Fibroblast of skin of left biceps (primary cell): Measurements from ENCODE around the gene HSPG2.
A peak's percentile ranks its signal among the peaks of the same experiment; 100 is the strongest.
"Not testable (repeated sequence)": the region's sequence is repeated elsewhere in the genome, so short reads cannot be mapped to it uniquely, and the experiment has no call there.

Source experiments
- DNase-seq, 2 experiments: peaks; one replicate each; pipeline ENCODE4 v3.0.0-alpha.2; 2013; ENCODE audit warnings: low read depth in 2 of 2

The HSPG2 gene

GRCh38 chr1:21937034-21937371, at the start of gene HSPG2:
HSPG2 (minus strand) TSS chr1:21937310; CDS start chr1:21937217, 93 bp downstream.
- DNase-seq = no peak

DNA sequence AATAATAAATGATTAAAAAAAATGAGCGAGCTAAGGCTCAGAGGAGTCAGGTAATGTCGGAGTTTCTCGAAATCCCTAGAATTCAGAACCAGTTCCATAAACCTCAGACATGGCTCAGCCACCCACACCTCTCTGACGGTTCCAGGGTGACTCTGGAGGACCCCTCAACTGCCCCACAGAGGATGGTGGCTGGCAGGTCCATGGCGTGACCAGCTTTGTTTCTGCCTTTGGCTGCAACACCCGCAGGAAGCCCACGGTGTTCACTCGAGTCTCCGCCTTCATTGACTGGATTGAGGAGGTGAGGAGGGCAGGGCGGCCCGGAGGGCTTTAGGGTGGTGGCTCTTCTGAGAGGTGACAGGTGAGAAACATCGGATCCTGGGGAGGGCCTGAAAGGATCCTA, 49.3 kb upstream of the HSPG2 start:
- not testable (repeated sequence) for DNase-seq

GRCh38 chr1:21985893-21986292, 48.8 kb upstream of the HSPG2 start:
- DNase-seq = not testable (repeated sequence)

GRCh38 chr1:21983539-21983938, 46.4 kb upstream of the HSPG2 start:
- not testable (repeated sequence) for DNase-seq

- DNase-seq = not testable (repeated sequence)
Observed at GRCh38 chr1:21982122-21982521, 45.0 kb upstream of the HSPG2 start.

- DNase-seq = not testable (repeated sequence)
Observed at GRCh38 chr1:21981253-21981652, 44.1 kb upstream of the HSPG2 start.

- not testable (repeated sequence) for DNase-seq
Observed at GRCh38 chr1:21980515-21981220, 43.6 kb upstream of the HSPG2 start.

GRCh38 chr1:21978209-21978608, 41.1 kb upstream of the HSPG2 start:
- DNase-seq = not testable (repeated sequence)

DNA sequence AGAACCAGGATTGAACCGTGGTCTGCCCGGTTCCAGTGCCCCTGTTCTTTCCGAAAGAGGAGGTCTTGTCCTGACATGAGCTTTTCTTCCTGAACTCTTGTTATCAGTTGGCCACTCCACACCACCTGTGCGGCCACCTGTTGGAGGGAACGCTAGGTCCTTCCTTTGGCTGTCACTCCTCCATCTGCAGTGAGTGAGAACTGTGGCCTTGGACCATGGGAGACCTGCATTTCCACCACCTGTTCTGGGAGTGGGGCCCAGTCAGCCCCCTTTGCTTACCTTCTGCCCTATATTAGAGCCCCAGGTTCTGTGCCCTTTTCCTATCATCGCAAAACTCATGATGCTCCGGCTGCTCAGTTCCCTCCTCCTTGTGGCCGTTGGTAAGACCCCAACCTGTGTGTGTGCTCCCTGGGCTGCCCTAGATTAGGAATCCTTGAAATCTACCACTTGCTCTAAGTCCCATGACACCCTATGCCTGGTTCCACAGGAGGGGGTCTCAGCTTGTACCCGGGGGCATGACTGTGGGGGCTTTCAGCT, 39.7 kb upstream of the HSPG2 start, which contains the start of gene CELA3B:
CELA3B (plus strand) TSS at position 320 of the 537 bp plus-strand sequence; CDS start at position 338, 18 bp downstream.
- not testable (repeated sequence) for DNase-seq

GRCh38 chr1:21975296-21975695, 38.2 kb upstream of the HSPG2 start:
- DNase-seq = not testable (repeated sequence)

- DNase-seq = not testable (repeated sequence)
Observed at GRCh38 chr1:21974699-21975098, 37.6 kb upstream of the HSPG2 start.

DNA sequence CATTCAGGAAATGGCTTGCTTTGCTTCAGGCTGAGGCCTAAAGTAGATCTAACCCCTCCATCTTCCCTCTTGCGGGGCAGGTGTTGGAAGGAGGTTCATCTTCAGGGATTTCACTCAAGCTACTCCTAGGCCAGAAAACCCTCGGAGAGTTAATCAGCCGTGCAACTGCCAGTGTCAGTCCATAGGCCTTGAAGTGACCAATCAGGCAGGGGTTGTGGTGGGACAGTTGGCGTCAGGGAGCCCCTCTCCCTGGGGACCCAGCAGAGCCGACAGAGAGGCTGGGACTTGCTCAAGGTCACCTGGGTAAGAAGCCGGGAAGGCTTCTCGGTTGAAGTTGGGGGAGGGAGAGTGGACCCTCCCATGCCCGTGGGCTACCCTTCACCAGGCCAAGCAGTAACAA, 36.8 kb upstream of the HSPG2 start:
- not testable (repeated sequence) for DNase-seq

GRCh38 chr1:21972973-21973441, 35.9 kb upstream of the HSPG2 start:
- not testable (repeated sequence) for DNase-seq

GRCh38 chr1:21970523-21970922, 33.4 kb upstream of the HSPG2 start:
- DNase-seq = not testable (repeated sequence)

DNA sequence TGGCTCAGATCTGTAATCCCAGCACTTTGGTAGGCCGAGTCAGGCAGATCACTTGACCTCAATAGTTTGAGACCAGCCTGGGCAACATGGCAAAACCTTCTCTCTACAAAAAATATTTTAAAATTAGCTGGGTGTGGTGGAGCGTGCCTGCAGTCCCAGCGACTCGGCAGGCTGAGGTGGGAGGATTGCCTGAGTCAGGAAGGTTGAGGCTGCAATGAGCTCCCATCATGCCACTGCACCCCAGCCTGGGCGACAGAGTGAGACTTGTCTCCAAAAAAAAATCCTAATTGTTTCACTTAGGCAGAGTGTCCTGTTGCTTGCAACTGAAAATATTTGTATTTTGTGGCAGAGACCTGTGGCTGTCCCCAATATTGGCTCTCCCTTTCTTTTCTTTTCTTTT, 32.0 kb upstream of the HSPG2 start:
- not testable (repeated sequence) for DNase-seq

DNA sequence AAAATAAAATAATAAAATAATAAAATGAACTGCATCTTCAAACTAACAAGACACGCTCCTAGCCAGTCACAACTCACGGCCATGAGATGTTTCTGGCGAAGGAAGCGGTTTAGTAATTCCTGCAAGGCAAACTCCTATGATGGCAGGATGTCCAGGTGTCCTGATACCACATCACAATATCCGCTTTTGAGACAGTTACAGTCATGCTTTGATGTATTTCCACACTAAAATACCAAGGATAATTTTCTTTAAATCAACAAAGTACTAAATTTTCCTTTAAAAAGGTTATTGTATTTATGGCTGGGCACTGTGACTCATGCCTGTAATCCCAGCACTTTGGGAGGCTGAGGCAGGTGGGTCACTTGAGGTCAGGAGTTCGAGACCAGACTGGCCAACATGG, 30.1 kb upstream of the HSPG2 start:
- not testable (repeated sequence) for DNase-seq

DNA sequence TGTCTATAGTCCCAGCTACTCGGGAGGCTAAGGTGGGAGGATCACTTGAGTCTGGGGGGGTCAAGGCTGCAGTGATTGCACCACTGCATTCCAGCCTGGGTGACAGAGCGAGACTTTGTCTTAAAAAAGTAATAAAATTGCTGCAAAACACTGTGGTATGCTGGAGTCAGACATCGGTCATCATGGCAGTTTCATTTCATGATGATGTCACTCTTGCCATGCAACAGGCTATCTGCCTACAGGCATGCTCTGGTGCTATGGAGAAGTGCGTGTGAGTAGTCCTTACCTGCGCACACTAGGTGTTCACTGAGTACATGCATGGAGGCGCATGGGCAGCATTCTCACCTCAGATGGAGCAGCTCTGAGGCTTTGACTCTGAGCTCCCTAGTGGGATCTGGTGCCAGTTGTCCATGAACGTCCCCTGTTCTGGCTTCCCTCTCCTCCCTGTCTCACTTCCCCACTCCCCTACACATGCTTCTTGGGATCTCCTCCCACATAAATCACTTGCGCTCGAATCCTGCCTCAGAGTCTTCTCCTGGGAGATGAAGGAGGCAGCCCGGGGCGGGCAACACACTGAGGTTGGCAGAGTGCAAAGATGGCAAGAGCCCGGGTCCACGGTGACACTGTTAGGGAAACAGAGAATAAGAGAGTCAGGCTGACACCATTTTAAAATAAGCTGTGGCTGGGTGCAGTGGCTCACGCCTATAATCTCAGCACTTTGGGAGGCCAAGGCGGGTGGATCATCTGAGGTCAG, 29.3 kb upstream of the HSPG2 start:
- peak; percentile 13 to 28 for DNase-seq

DNA sequence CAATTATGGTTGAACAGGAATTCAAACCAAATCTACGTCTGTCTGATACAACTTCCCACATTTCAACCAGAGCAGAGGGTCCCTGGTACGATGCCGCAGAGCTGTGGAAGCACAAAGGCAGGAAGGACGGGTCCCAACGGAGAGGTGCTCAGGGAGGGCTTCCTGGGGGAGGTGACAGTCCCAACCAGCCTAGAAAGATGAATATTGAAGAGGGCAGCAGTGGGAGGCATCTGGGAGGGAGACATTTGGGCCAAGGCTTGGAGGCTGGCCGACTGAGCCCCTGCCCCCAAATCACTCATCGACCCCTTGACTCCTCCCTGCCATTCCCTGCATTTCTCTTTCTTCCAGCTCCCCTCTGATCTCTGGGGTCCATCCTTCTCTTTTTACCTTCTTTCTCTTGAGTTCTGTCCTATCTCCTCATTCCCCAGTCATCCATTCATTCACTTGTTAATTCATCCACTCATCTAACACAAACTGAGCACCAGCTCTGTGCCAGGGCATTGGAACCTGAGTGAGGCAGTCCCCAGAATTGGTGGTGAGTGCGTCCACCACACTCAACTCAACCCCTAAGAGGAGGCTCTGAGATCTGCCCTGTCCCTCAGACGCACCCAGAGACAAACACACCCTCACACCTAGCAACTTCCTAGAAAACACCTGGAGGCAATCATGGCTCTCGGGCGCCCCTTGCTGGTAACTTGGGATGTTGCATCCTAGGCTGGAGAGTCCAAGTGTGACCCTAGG, 26.5 kb upstream of the HSPG2 start:
- DNase-seq = no peak

DNA sequence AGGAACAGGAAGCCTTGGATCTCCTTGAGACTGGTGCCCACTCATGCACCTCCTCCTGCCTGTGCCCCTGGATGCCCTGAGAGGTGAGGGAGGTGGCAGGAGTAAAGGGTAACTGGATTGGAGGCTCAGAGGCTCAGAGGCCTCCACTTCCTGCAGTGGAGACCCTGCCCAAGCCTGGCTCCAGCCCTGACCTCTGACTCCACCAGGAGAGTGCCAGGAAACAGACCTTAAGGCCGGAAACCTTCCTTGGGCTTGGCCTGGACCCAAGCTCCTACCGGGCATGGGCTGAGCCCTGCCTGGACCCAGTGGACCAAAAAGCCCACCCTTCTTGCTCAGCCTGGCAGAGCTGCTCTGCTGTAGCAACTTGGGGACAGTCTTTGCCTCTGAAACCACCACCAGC, 24.7 kb upstream of the HSPG2 start:
- DNase-seq = no peak

DNA sequence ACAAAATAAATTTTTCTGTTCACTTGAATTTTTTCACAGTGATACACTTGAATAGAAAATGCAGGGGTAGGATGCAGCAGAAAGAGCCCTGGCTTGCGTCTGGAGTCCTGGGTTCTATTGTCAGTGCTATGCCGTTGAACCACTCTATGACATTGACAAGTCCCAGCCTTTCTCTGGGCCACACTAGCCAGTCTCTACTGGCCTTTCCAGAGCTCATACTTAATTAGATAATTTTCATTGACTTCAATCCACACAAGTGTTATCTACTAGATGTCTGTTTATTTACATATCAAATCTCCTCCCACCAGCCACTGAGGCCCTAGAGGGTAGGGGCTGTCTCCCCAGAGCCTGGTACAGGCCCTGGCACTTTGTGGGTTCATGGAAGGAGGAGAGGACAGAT, 24.2 kb upstream of the HSPG2 start:
- DNase-seq = no peak

GRCh38 chr1:21956720-21957552, 19.8 kb upstream of the HSPG2 start:
- DNase-seq = no peak
